Activated T-helper 17 cell treated with anti-CD3 and anti-CD28 coated beads, Interleukin-2, amount 50 U/mL, for 72 hours (primary cell): ENCODE data around the gene AKAP13. TPM values are rescaled to one million over a fixed set of nuclear protein-coding genes. Genes with fewer than 3 reads are reported as not detected.

Experiments
- ATAC-seq: fragments of 150-1000 bp; cut with Tn5 transposase; replicated peaks from 2 replicates; pipeline ENCODE4 v1.10.0; 2021; ENCODE audit warnings: mild to moderate bottlenecking, moderate library complexity
- H3K27ac Mint-ChIP-seq: one replicate; pipeline ENCODE4 v1.8.0; 2022; ENCODE audit warnings: mixed read lengths
- H3K27me3 Mint-ChIP-seq: one replicate; pipeline ENCODE4 v1.8.0; 2022; ENCODE audit warnings: mixed read lengths
- H3K36me3 Mint-ChIP-seq: one replicate; pipeline ENCODE4 v1.8.0; 2022; ENCODE audit warnings: low read depth, mild to moderate bottlenecking, mixed read lengths
- H3K4me1 Mint-ChIP-seq: one replicate; pipeline ENCODE4 v1.8.0; 2022; ENCODE audit warnings: mixed read lengths
- H3K4me3 Mint-ChIP-seq: one replicate; pipeline ENCODE4 v1.8.0; 2022; ENCODE audit warnings: mild to moderate bottlenecking, mixed read lengths
- H3K9me3 Mint-ChIP-seq: one replicate; pipeline ENCODE4 v1.8.0; 2022; ENCODE audit warnings: mixed read lengths
- total RNA-seq, 2 donors: library from RNA; stranded (reverse); gene quantifications; one replicate each; pipeline ENCODE4 v1.2.3, GENCODE V29; 2022

AKAP13 gene
- total RNA-seq, 2 donors from 2014 or later, result 95.9 to 152 TPM

GRCh38 chr15:85725019-85725418, 344.6 kb downstream of the AKAP13 start:
- Mint-ChIP-seq H3K36me3 (peaks cover 99% of the 10 kb centered on the region), H3K27ac (peak overlapping the region; percentile 92), H3K27me3 (no peaks in the 10 kb centered on the region), H3K4me3 (peak overlapping the region; percentile 81), H3K4me1 (peaks cover 44% of the 10 kb centered on the region), H3K9me3 (no peaks in the 10 kb centered on the region)
- no peak for ATAC-seq

GRCh38 chr15:85725564-85725963, 345.2 kb downstream of the AKAP13 start:
- Mint-ChIP-seq H3K36me3 (peaks cover 99% of the 10 kb centered on the region), H3K27me3 (no peaks in the 10 kb centered on the region), H3K9me3 (no peaks in the 10 kb centered on the region), H3K4me3 (peak overlapping the region; percentile 14), H3K4me1 (peaks cover 49% of the 10 kb centered on the region), H3K27ac (peak overlapping the region; percentile 74)
- ATAC-seq, result peak; percentile 46

- Mint-ChIP-seq H3K27me3 (no peaks in the 10 kb centered on the region), H3K9me3 (no peaks in the 10 kb centered on the region), H3K27ac (peak overlapping the region; percentile 74), H3K4me1 (peaks cover 42% of the 10 kb centered on the region), H3K4me3 (no peak overlapping the region), H3K36me3 (peaks cover 99% of the 10 kb centered on the region)
- no peak for ATAC-seq
Observed at GRCh38 chr15:85726454-85726853, 346.1 kb downstream of the AKAP13 start.

- H3K36me3 Mint-ChIP-seq, result peaks cover 99% of the 10 kb centered on the region
- H3K27me3 Mint-ChIP-seq, result no peaks in the 10 kb centered on the region
- ATAC-seq, result no peak
- H3K4me3 Mint-ChIP-seq, result no peak overlapping the region
- no peaks in the 10 kb centered on the region for H3K9me3 Mint-ChIP-seq
- peaks cover 42% of the 10 kb centered on the region for H3K4me1 Mint-ChIP-seq
- peak overlapping the region; percentile 74 for H3K27ac Mint-ChIP-seq
Observed at GRCh38 chr15:85727068-85727467, 346.7 kb downstream of the AKAP13 start.

GRCh38 chr15:85730001-85730820, 349.8 kb downstream of the AKAP13 start:
- Mint-ChIP-seq H3K27ac (peak overlapping the region; percentile 87), H3K9me3 (no peaks in the 10 kb centered on the region), H3K4me3 (no peak overlapping the region), H3K27me3 (no peaks in the 10 kb centered on the region), H3K36me3 (peaks cover 98% of the 10 kb centered on the region), H3K4me1 (peaks cover 30% of the 10 kb centered on the region)
- peak; percentile 70 for ATAC-seq

DNA sequence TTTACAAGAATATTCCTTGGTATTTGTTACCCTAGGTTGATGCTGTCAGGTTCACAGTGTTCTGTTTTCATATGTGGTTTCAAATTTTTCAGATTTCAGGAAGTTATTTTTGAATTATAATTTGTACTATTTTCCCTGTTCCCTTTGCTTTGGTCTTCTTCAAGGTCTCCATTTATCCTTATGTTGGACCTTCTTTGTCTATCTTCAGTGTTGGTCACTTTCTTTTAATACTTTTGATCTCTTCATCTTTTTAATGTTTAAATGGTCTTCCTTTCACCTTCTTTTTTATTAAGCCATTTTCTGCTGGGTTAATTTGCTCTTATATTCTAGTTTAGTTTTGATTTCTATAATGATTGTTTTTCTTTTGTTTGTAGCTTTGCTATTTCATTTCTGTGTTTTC, 353.0 kb downstream of the AKAP13 start:
- ATAC-seq, result no peak
- Mint-ChIP-seq H3K9me3 (no peaks in the 10 kb centered on the region), H3K27me3 (no peaks in the 10 kb centered on the region), H3K4me1 (peaks cover 20% of the 10 kb centered on the region), H3K4me3 (no peak overlapping the region), H3K27ac (peak overlapping the region; percentile 63), H3K36me3 (peaks cover 99% of the 10 kb centered on the region)

DNA sequence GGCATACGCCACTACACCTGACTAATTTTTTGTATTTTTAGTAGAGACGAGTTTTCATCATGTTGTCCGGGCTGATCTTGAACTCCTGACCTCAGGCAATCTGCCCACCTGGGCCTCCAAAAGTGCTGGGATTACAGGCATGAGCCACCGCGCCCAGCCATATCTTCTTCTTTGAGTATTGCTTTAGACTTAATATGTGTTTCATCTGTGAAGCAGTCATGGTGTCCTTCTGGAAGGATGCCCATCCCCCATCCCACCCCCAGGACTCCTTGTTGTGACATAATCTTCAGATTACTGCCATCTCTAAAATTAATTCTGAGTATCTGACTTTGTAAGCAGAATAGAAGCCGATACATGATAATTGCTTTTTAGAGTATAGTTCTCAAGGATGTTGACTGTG, 356.7 kb downstream of the AKAP13 start:
- H3K27me3 Mint-ChIP-seq, result no peaks in the 10 kb centered on the region
- peak overlapping the region; percentile 63 for H3K27ac Mint-ChIP-seq
- H3K9me3 Mint-ChIP-seq, result no peaks in the 10 kb centered on the region
- peaks cover 6% of the 10 kb centered on the region for H3K4me1 Mint-ChIP-seq
- ATAC-seq, result no peak
- H3K36me3 Mint-ChIP-seq, result peaks cover 99% of the 10 kb centered on the region
- no peak overlapping the region for H3K4me3 Mint-ChIP-seq

- no peak for ATAC-seq
- no peak overlapping the region for H3K4me3 Mint-ChIP-seq
- no peaks in the 10 kb centered on the region for H3K9me3 Mint-ChIP-seq
- H3K36me3 Mint-ChIP-seq, result peaks cover 99% of the 10 kb centered on the region
- no peaks in the 10 kb centered on the region for H3K4me1 Mint-ChIP-seq
- no peak overlapping the region for H3K27ac Mint-ChIP-seq
- no peaks in the 10 kb centered on the region for H3K27me3 Mint-ChIP-seq
Observed at GRCh38 chr15:85741021-85741421, 360.6 kb downstream of the AKAP13 start.

DNA sequence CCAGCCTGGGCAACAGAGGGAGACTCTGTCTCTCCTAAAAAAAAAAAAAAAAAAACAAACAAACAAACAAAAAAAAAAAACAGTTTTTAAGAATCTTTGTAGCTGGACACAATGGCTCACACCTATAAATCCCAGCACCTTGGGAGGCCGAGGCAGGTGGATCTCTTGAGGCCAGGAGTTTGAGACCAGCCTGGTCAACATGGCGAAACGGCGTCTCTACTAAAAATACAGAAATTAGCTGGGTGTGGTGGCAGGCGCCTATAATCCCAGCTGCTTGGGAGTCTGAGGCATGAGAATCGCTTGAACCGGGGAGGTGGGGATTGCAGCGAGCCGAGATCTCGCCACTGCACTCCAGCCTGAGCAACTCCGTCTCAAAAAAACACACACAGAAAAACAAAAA, 361.3 kb downstream of the AKAP13 start:
- peaks cover 99% of the 10 kb centered on the region for H3K36me3 Mint-ChIP-seq
- no peaks in the 10 kb centered on the region for H3K27me3 Mint-ChIP-seq
- ATAC-seq, result no peak
- H3K9me3 Mint-ChIP-seq, result no peaks in the 10 kb centered on the region
- no peak overlapping the region for H3K4me3 Mint-ChIP-seq
- H3K27ac Mint-ChIP-seq, result peak overlapping the region; percentile 35
- no peaks in the 10 kb centered on the region for H3K4me1 Mint-ChIP-seq

DNA sequence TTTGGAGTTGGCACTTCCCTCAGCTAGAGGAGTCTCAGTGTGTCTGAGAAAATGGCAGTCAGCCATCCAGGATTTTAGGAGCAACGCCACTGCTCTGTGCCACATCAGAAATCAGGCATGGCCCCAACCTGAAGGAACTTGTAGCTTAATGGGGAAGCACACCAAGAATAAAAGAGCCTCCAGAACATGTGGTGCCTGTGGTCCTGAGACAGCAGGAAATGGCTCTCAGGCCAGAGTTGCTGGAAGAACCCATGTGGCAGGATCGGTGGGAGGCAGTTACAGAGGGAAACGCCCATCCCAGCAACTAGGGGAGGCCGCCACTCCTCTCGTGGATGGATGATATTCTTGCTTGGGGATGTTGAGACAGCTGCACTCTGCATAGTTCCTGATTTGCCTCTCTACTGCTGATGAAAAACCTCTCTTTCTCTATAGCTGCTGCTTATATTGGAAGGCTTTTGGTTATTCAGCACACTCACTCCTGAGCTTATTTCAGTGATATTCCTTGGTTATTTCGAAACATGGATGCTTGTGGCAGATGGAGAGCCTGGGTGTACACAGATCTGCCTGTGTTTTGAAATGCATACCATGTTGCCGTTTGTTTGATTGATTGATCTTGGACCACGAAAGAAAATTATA, 361.9 kb downstream of the AKAP13 start:
- no peak for ATAC-seq
- Mint-ChIP-seq H3K4me1 (no peaks in the 10 kb centered on the region), H3K36me3 (peaks cover 99% of the 10 kb centered on the region), H3K9me3 (no peaks in the 10 kb centered on the region), H3K27ac (peak overlapping the region; percentile 35), H3K27me3 (no peaks in the 10 kb centered on the region), H3K4me3 (no peak overlapping the region)

DNA sequence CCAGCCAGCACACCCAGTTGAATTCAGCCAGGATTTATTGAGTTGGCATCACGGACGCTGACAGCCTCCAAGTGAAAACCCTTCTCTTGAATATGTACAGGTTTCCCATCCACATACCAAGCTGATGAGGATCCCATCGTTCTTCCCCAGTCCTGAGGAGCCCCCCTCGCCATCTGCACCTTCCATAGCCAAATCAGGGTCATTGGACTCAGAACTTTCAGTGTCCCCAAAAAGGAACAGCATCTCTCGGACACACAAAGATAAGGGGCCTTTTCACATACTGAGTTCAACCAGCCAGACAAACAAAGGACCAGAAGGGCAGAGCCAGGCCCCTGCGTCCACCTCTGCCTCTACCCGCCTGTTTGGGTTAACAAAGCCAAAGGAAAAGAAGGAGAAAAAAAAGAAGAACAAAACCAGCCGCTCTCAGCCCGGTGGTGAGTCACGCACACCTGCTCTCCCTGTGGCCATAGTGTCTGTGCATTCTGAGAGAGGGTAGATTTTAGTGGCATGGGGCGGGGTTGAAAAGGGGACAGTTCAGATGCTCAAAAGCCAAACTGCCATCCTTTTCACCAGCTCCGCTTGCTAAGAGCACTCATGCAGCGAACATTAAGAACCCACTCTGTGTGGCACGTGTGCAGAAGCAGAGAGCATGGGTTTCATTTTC, 363.1 kb downstream of the AKAP13 start:
- Mint-ChIP-seq H3K4me1 (no peaks in the 10 kb centered on the region), H3K27ac (peak overlapping the region; percentile 58), H3K4me3 (no peak overlapping the region), H3K9me3 (no peaks in the 10 kb centered on the region), H3K36me3 (peaks cover 99% of the 10 kb centered on the region), H3K27me3 (no peaks in the 10 kb centered on the region)
- ATAC-seq, result no peak

DNA sequence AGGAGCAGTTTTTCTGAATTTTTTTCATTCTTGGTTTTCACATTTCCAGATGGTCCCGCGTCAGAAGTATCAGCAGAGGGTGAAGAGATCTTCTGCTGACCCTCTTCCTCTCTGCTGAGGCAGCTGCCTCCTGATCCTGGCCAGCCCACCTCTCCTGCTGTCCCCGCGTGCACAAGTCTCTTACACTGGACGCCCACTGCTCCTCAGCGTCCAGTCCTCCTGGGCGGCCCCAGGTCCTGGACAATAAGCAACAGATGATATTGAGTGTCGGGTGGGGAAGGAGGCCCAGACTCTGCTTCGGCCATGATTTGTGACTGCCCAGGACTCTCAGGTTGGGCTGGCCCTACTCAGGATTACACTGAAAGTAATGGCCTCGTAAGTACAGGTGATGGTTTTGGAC, 364.2 kb downstream of the AKAP13 start:
- peaks cover 99% of the 10 kb centered on the region for H3K36me3 Mint-ChIP-seq
- no peak overlapping the region for H3K27ac Mint-ChIP-seq
- ATAC-seq, result no peak
- no peaks in the 10 kb centered on the region for H3K27me3 Mint-ChIP-seq
- no peaks in the 10 kb centered on the region for H3K9me3 Mint-ChIP-seq
- no peak overlapping the region for H3K4me3 Mint-ChIP-seq
- H3K4me1 Mint-ChIP-seq, result no peaks in the 10 kb centered on the region

DNA sequence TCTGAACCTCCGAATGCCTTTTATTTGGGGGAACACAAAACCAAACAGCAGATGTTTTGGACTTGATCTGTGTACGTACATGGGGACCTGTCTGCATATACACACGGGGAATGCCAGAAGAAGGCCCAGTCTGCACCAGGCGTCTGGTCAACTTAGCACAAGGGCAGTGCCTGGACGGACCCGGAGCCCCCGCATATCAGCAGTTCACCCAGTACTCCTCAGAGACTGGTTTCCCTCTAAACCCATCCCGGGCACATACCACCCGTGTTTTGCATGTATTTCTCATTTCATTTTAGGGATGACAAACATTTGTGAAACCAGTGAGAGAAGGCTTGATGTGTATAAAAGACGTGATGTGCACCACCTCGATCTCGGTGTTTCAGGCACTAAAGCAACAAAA, 364.6 kb downstream of the AKAP13 start:
- Mint-ChIP-seq H3K4me3 (no peak overlapping the region), H3K27ac (no peak overlapping the region)
- ATAC-seq, result no peak

GRCh38 chr15:85745525-85746150, 365.2 kb downstream of the AKAP13 start:
- no peaks in the 10 kb centered on the region for H3K4me1 Mint-ChIP-seq
- peaks cover 89% of the 10 kb centered on the region for H3K36me3 Mint-ChIP-seq

More for the DNA sequence above, 364.6 kb downstream of the AKAP13 start:
- Mint-ChIP-seq H3K9me3 (no peaks in the 10 kb centered on the region), H3K36me3 (peaks cover 95% of the 10 kb centered on the region), H3K4me1 (no peaks in the 10 kb centered on the region), H3K27me3 (no peaks in the 10 kb centered on the region)

More at GRCh38 chr15:85745525-85746150, 365.2 kb downstream of the AKAP13 start:
- Mint-ChIP-seq H3K27ac (no peak overlapping the region), H3K27me3 (no peaks in the 10 kb centered on the region), H3K4me3 (no peak overlapping the region), H3K9me3 (no peaks in the 10 kb centered on the region)
- ATAC-seq, result no peak
